ENCODE data around the gene PTPN23. TPM values are rescaled to one million over a fixed set of nuclear protein-coding genes. Genes with fewer than 3 reads are reported as not detected.

The PTPN23 gene
- polyA plus RNA-seq, 1 donor from 2014 or later: 36.2 TPM

DNA sequence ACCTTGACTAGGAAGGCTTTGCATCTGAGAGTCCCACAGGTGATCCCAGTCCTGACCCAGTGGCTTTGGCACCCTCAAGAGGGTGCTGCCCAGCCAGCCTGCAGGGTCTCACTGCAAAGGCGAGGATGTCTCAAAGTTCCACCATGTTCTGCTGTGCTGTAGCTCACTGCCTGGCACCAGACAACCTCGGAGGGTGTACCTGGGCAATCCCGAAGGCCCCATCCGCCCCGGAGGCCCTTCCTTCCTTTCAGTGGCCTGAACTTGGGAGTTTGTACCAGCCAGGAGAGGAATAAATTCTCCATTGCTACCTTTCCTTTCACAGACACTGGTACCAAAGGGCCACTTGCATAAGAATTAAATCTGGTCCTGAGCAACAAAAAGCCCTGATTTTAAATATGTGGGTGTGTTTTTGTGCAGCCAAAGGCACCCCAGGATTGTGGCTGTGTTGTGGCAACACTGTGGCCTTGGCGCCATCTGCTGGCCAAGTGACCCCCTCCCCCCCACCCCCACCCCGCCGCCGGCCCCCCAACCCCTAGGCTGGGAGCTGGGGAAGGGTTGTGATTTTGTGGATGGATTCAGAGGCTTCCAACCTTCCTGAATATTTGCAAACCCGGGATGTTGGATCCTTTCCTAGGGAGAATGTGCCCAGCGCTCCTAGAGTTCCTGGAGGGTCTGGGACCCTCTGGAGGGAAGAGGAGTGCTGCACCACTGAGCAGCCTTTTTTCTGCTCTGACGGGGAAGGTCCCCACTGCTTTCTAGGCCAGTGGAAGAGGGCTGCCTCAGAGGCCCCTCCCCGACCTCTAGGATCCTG lies 9.7 kb upstream of the PTPN23 start:
- H3K4me3 ChIP-seq (ENCODE audit: low read length): no peak overlapping the region
- H3K27me3 ChIP-seq (ENCODE audit: insufficient read depth, low read depth, low read length): no peaks in the 10 kb centered on the region
- no peaks in the 10 kb centered on the region for H3K36me3 ChIP-seq (ENCODE audit: insufficient read depth, low read length)
- H3K27ac ChIP-seq (ENCODE audit: low read length): no peak overlapping the region
- no peaks in the 10 kb centered on the region for H4K20me1 ChIP-seq (ENCODE audit: insufficient read depth)
- no peak overlapping the region for H3K4me2 ChIP-seq (ENCODE audit: low read length)
- H3K9me2 ChIP-seq (ENCODE audit: insufficient read depth, low read length): no peaks in the 10 kb centered on the region
- no peaks in the 10 kb centered on the region for H3F3A ChIP-seq (ENCODE audit: insufficient read depth, low read length, poor library complexity, severe bottlenecking)
- H3K79me2 ChIP-seq (replicated peaks; ENCODE audit: insufficient read depth, low read length): no peaks in the 10 kb centered on the region
- TF ChIP-seq POLR2AphosphoS5 (IDR thresholded peaks at IDR 0.05): no peak
- TF ChIP-seq EZH2 (IDR thresholded peaks at IDR 0.05; ENCODE audit: borderline replicate concordance, insufficient read depth, low read length, poor library complexity, severe bottlenecking): no peak
- TF ChIP-seq, protein P1, sequence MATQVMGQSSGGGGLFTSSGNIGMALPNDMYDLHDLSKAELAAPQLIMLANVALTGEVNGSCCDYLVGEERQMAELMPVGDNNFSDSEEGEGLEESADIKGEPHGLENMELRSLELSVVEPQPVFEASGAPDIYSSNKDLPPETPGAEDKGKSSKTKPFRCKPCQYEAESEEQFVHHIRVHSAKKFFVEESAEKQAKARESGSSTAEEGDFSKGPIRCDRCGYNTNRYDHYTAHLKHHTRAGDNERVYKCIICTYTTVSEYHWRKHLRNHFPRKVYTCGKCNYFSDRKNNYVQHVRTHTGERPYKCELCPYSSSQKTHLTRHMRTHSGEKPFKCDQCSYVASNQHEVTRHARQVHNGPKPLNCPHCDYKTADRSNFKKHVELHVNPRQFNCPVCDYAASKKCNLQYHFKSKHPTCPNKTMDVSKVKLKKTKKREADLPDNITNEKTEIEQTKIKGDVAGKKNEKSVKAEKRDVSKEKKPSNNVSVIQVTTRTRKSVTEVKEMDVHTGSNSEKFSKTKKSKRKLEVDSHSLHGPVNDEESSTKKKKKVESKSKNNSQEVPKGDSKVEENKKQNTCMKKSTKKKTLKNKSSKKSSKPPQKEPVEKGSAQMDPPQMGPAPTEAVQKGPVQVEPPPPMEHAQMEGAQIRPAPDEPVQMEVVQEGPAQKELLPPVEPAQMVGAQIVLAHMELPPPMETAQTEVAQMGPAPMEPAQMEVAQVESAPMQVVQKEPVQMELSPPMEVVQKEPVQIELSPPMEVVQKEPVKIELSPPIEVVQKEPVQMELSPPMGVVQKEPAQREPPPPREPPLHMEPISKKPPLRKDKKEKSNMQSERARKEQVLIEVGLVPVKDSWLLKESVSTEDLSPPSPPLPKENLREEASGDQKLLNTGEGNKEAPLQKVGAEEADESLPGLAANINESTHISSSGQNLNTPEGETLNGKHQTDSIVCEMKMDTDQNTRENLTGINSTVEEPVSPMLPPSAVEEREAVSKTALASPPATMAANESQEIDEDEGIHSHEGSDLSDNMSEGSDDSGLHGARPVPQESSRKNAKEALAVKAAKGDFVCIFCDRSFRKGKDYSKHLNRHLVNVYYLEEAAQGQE (IDR thresholded peaks at IDR 0.05; ENCODE audit: borderline replicate concordance): no peak
- TF ChIP-seq MXI1 (conservative IDR thresholded peaks at IDR 0.05; ENCODE audit: poor library complexity, severe bottlenecking): no peak
- TF ChIP-seq EP300 (conservative IDR thresholded peaks at IDR 0.05; ENCODE audit: poor library complexity, severe bottlenecking): no peak
- TF ChIP-seq, protein P2, sequence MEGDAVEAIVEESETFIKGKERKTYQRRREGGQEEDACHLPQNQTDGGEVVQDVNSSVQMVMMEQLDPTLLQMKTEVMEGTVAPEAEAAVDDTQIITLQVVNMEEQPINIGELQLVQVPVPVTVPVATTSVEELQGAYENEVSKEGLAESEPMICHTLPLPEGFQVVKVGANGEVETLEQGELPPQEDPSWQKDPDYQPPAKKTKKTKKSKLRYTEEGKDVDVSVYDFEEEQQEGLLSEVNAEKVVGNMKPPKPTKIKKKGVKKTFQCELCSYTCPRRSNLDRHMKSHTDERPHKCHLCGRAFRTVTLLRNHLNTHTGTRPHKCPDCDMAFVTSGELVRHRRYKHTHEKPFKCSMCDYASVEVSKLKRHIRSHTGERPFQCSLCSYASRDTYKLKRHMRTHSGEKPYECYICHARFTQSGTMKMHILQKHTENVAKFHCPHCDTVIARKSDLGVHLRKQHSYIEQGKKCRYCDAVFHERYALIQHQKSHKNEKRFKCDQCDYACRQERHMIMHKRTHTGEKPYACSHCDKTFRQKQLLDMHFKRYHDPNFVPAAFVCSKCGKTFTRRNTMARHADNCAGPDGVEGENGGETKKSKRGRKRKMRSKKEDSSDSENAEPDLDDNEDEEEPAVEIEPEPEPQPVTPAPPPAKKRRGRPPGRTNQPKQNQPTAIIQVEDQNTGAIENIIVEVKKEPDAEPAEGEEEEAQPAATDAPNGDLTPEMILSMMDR (IDR thresholded peaks at IDR 0.05; ENCODE audit: poor library complexity, severe bottlenecking): no peak
- TF ChIP-seq RAD21 (conservative IDR thresholded peaks at IDR 0.05): no peak
- no peak for TF ChIP-seq TAF1 (IDR thresholded peaks at IDR 0.05; ENCODE audit: low read depth)
- TF ChIP-seq SMC3 (conservative IDR thresholded peaks at IDR 0.05; ENCODE audit: poor library complexity): no peak
- no peak overlapping the region for H3K9ac ChIP-seq (ENCODE audit: low read length)
- H3K9me3 ChIP-seq (ENCODE audit: low read length): no peaks in the 10 kb centered on the region
- H2AFZ ChIP-seq (ENCODE audit: low read depth, low read length): no peak overlapping the region

DNA sequence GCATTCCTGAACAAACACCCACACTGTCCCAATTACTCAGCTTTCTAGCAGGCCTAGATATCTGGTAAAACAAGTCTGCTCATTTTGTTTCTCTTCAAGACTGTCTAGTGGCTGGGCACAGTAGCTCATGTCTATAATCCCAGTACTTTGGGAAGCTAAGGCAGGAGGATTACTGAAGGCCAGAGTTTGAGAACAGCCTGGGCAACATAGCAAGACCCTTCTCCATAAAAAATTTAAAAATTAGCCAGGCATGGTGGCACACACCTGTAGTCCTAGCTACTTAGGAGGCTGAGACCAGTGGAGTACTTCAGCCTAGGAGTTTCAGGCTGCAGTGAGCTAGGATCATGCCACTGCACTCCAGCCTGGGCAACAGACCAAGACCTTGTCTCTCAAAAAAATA lies 6.2 kb upstream of the PTPN23 start:
- H4K20me1 ChIP-seq (ENCODE audit: insufficient read depth): no peaks in the 10 kb centered on the region

More for the DNA sequence above, 6.2 kb upstream of the PTPN23 start:
- H3K36me3 ChIP-seq (ENCODE audit: insufficient read depth, low read length): no peaks in the 10 kb centered on the region
- H3K79me2 ChIP-seq (replicated peaks; ENCODE audit: insufficient read depth, low read length): no peaks in the 10 kb centered on the region
- H3K4me3 ChIP-seq (ENCODE audit: low read length): no peak overlapping the region
- no peaks in the 10 kb centered on the region for H3K27me3 ChIP-seq (ENCODE audit: insufficient read depth, low read depth, low read length)
- H3K9me2 ChIP-seq (ENCODE audit: insufficient read depth, low read length): no peaks in the 10 kb centered on the region
- no peaks in the 10 kb centered on the region for H3K9me3 ChIP-seq (ENCODE audit: low read length)
- H3K4me2 ChIP-seq (ENCODE audit: low read length): no peak overlapping the region
- no peak overlapping the region for H3K9ac ChIP-seq (ENCODE audit: low read length)
- TF ChIP-seq EP300 (conservative IDR thresholded peaks at IDR 0.05; ENCODE audit: poor library complexity, severe bottlenecking): no peak
- TF ChIP-seq RAD21 (conservative IDR thresholded peaks at IDR 0.05): no peak
- TF ChIP-seq TAF1 (IDR thresholded peaks at IDR 0.05; ENCODE audit: low read depth): no peak
- TF ChIP-seq, protein P1 (IDR thresholded peaks at IDR 0.05; ENCODE audit: borderline replicate concordance): no peak
- TF ChIP-seq EZH2 (IDR thresholded peaks at IDR 0.05; ENCODE audit: borderline replicate concordance, insufficient read depth, low read length, poor library complexity, severe bottlenecking): no peak
- no peak for TF ChIP-seq POLR2AphosphoS5 (IDR thresholded peaks at IDR 0.05)
- TF ChIP-seq, protein P2 (IDR thresholded peaks at IDR 0.05; ENCODE audit: poor library complexity, severe bottlenecking): no peak
- no peak for TF ChIP-seq MXI1 (conservative IDR thresholded peaks at IDR 0.05; ENCODE audit: poor library complexity, severe bottlenecking)
- no peak for TF ChIP-seq SMC3 (conservative IDR thresholded peaks at IDR 0.05; ENCODE audit: poor library complexity)
- no peak overlapping the region for H2AFZ ChIP-seq (ENCODE audit: low read depth, low read length)
- no peak overlapping the region for H3K27ac ChIP-seq (ENCODE audit: low read length)
- no peaks in the 10 kb centered on the region for H3F3A ChIP-seq (ENCODE audit: insufficient read depth, low read length, poor library complexity, severe bottlenecking)

All from neural cell (in vitro differentiated cells).